Loucy (cell line): ENCODE measurements around the gene NOS3.

Source experiments
- CTCF ChIP-seq: fragments of 200-600 bp; sonication (generic); conservative IDR thresholded peaks from 2 replicates; pipeline ENCODE4 v1.5.1; 2014; ENCODE audit warnings: mild to moderate bottlenecking, antibody characterized with exemption, low read length
- EZH2phosphoT487 ChIP-seq: fragments of 200-600 bp; IDR thresholded peaks from 2 replicates; pipeline ENCODE4 v1.6.1; 2018; ENCODE audit warnings: antibody characterized with exemption, mild to moderate bottlenecking, moderate library complexity, borderline replicate concordance

- no peak for TF ChIP-seq CTCF
- TF ChIP-seq EZH2phosphoT487 = no peak
These were observed 3.5 kb downstream of the NOS3 start for GRCh38 chr7:150994141-150994837.
